ENCODE results near the gene ANAPC2.
"Not testable (repeated sequence)": the region's sequence is repeated elsewhere in the genome, so short reads cannot be mapped to it uniquely, and the experiment has no call there.

The ANAPC2 gene

DNA sequence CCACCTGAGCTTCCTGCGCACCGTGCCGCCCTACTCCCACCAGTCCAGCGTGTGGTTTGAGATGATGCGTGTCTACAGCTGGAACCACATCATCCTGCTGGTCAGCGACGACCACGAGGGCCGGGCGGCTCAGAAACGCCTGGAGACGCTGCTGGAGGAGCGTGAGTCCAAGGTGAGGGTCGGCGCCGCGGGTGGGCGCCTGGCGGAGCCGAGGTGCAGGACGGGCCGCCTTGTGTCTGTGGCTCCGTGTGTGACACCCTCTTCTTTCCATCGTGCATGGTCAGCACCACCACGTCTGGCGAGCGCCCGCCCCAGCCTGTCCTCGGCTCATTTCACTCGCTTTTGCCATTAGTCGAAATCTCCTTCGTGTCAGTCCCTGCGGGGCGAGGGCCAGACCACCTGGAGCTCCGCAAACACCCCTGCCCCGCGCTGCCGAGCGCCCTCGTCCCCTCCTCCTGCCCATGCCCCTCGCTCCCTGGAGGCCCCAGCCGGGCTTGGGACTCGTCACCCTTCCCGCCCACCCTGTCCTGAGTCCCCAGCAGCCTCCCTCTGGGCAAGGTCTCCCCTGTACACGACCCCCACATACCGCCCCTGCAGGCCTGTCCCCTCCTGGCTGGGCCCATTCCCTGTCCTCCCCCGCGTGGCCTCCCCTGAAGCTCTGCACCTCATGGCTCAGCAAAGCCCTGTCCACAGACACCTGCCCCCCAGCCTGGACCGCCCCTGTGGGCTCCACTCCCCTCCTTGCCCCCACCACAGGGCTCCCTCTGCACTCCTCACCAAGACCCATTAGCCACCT, 42.4 kb downstream of the ANAPC2 start:
- DNase-seq (ENCODE audit: low read depth) = no peak

DNA sequence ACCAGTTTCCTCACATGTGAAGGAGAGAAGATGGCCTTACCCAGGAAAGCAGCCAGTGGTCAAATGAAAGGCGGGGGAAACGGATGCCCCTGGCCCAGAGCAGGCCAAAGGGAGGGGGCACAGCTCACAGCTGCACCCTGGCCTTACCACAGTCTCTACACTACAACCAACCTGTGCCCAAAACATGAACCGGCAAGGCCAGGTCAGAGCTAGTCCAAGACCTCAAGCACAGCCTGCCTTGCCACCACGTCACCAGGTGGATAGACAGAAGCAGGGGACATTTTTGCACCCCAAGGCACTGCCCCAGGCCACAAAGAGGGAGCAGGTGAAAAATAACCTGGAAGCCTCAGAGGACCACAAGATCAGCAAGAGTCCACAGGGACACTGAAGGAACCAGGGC, 44.9 kb downstream of the ANAPC2 start:
- DNase-seq (ENCODE audit: low read depth) = no peak

DNA sequence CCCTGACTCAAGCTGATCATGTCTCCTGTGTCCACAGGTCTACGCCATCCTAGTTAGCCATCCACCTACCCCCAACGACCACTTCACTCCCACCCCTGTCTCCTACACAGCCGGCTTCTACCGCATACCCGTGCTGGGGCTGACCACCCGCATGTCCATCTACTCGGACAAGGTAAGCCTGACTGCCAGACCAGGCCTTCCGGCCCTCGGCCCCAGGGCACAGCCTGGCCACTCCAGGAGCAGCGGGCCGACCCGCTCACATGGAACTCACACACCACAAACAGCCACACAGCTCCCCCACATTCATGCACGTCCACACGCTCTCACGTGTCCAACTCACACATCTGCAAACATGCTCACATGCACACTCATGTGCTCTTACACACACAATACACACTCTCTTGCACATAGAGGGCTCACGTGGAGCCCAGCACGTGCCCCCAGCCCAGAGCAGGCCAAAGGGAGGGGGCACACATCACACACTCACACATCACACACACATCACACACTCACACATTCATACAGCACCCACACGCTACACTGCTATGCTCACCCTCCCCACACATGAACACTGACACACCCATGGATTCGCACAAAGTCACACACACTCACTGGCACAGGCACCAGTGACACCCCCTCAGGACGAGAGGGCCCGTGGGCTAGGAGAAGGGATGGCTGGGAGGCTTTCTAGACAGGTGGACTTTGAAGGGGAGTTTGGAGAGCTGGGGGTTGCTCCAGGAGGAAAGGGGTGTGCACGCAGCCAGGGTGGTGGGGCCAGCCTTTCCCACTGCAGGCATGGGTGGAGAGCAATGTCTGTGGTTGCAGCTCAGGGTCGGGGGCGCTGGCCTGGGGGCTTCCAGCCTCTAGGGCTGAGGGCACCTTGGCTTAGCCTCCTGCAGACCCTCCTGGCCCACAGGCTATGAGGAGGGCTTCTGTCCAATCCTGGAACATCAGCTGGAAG, 46.1 kb downstream of the ANAPC2 start:
- DNase-seq (ENCODE audit: low read depth) = no peak

DNA sequence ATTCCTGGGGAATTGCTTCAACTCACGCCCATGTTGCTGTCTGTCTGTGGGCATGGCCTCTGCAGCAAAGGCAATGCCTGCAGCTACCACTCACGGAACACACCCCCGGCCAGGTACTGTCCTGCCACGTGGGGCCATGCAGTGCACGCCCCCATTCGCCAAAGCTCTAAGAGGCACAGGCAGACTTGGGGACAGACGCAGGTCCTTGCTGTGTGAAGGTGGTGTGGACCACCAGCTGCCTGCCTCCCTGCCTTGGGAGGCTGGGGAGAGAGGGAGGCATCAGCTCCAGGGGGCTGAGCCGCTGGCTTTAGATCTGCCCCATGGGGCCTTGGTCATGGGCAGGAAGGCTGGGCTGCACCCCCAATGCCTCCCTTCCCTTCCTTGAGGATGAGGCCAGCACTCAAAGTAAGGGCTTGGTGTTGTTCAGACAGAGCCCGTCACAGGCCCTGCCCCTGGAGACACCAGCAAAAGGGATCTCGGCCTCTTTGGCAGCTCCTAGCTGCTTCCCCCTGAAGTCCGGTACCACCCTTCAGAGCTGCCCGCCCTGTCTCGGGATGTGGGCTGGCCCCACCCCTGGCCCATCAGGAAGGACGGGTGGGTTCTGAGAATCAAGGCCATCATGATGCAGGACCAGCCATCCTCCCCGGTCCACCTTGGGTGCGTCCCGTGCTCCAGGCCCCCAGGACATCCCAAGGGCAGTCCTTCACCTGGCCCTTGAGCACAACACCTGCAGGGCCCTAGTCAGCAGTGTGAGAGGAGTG, 47.1 kb downstream of the ANAPC2 start:
- no peak for DNase-seq (ENCODE audit: low read depth)

DNA sequence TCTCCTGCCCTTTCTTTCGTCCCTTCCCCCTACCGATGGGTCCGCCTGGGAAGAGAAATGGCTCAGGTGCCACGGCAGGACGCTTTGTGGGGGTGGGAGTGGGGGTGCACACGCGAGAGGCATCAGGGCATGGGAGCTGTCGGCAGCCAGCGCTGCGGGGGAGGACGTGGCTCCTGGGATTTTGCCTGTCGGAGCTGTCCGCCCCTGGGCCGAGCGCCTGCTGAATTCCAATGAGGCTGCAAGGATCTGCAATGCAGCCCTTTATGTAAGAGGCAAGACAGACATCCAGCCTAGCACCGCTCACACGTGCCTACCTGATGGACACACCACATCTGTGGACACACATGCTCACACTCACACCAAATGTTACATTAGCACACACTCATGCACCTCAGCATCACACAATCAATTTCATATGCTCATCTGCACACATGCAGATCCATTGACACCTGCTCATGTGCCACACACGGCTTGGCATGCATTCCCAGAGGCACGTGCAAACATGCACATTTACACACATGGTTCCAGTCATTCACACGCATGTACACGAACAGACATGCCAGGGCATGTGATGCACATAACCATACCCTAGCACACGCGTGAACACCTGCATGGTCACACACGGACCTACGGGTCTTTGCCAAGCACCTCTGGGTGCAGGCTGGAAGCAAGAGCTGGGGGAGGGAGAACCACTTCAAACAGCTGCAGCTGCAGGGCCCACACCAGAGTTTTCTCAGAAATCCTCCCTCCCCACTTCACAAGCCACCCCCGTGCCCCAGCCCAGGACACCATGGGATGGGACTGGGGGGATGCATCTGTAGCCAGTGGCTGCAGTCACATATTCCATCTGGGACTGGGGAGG, 48.0 kb downstream of the ANAPC2 start:
- DNase-seq (ENCODE audit: low read depth) = no peak

DNA sequence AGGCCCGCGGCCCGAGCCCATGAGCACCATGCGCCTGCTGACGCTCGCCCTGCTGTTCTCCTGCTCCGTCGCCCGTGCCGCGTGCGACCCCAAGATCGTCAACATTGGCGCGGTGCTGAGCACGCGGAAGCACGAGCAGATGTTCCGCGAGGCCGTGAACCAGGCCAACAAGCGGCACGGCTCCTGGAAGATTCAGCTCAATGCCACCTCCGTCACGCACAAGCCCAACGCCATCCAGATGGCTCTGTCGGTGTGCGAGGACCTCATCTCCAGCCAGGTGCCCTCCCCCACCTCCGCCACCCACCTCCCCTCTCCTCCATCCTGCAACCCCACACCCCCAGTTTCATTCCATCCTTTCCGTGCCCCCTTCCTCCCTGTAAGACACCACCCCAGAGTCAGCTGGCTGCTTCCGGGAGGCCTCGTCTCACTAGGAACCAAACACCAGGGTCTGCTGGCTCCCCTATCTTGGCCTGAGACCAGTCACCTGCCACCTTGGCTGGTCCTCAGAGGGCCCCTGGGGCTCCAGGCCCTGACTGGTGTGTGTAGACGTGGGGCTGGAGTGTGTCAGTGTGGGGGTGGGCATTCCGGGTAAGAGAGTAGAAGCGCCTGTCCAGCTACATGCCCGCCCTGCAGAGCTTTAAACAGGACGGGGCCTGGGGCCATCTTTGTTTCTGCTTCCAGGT, 48.8 kb downstream of the ANAPC2 start:
- no peak for DNase-seq (ENCODE audit: low read depth)

DNA sequence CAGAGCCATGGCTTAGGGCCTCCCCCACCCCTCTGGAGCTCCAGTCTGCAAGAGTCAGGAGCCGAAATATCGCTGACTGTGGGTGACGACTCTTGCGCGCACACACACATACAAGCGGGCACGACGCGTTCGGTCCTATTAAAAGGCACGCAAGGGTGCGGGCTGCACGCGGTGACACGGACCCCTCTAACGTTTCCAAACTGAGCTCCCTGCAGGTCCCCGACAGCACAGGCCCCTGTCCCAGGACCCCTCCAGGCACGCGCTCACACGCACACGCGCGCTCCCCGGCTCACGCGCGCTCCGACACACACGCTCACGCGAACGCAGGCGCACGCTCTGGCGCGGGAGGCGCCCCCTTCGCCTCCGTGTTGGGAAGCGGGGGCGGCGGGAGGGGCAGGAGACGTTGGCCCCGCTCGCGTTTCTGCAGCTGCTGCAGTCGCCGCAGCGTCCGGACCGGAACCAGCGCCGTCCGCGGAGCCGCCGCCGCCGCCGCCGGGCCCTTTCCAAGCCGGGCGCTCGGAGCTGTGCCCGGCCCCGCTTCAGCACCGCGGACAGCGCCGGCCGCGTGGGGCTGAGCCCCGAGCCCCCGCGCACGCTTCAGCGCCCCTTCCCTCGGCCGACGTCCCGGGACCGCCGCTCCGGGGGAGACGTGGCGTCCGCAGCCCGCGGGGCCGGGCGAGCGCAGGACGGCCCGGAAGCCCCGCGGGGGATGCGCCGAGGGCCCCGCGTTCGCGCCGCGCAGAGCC, 49.5 kb downstream of the ANAPC2 start, which contains the start of gene GRIN1:
Gene GRIN1, plus strand, starts transcription at position 433 of the 746 bp plus-strand sequence. CDS start 333 bp downstream, outside the sequence.
- no peak for DNase-seq (ENCODE audit: low read depth)

DNA sequence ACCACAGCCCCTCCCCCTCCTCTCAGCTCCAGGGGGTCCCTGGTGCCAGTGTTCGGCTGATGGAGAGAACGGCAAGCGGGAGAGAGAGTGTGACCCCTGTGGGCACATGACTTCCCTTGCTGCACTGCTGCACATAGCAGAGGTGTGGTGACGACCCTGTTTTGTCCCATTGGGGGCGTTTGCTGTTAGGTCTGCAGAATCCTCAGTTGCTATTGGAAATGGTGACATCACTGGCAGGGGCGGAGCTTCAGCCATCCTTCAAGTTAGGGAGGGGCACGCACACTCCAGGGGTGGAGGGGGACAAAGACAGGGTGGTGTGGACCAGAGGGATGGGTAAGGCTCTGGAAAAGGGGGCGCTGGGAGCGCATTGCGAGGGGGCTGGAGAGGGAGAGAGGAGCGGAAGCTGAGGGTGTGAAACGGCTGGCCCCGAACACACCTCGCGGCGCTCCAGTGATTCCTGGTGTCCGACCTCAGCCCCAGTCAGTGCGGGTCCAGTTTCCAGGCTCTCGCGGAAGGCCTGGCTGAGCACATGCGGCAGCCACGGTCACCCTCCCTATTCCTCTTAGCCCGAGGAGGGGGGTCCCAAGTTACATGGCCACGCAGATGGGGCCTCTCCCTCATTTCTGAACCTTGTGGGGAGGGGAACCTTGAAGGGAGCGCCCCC, 50.2 kb downstream of the ANAPC2 start:
- DNase-seq (ENCODE audit: low read depth) = no peak

DNA sequence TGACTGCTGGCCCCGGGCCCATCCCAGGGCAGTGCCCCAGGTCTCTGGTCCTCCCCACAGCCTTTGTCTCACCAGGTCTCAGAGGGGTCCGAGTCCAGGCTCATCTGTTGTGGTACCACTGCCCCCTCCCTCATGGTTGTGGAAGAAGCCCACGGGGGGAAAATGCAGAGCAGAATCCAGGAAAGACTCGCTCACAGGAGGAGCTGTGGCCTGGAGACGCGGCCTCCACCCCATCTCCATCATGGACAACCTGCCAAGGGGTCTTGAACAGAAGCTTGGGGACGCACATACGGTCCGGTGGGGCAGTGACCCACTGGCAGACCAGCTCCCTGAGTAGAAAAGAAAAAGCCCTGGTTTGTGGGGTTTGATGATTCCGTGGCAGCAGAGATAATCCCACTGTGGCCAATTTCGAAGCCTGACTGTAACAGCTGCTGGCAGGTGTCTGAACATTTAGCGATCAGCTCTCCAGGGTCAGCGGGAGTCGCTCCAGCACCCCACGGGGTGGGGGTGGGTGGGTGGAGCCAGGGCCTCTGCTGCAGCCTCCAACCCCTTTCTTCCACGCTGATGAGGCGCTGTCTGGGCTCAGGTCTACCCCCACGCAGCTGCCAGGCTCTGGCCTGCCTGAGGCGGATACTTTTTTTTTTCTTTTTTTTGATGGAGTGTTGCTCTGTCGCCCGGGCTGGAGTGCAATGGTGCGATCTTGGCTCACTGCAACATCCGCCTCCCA, 51.3 kb downstream of the ANAPC2 start:
- no peak for DNase-seq (ENCODE audit: low read depth)

DNA sequence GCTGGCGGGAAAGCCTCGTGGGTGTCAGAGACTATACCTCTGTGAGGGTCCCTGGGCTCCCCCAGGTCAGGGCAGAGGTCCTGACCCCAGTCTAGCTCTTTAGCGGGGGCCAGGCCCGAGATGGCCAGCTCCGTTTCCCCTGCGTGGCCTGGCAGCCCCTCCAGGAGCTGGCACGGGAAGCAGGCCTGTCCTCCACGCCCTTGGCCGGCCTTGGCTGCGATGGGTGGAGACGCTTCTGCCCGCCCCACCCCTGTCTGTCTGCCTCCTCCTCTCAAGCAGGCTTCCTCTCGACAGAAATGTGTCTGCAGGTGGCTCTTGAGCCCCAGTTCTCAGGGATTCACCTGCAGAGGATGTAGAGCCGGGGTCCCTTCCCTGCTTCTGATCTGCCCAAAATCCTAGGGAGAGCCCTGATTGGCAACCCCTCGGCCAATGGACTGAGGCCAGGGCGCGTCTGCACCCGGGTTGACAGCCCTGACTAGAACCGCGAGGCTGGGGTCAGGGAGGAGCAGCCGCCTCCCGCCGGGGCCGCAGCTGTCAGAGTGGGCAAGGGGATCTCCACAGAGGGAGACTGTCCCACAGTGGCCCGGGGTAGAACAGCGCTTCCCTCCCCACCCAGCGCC, 52.0 kb downstream of the ANAPC2 start:
- no peak for DNase-seq (ENCODE audit: low read depth)

DNA sequence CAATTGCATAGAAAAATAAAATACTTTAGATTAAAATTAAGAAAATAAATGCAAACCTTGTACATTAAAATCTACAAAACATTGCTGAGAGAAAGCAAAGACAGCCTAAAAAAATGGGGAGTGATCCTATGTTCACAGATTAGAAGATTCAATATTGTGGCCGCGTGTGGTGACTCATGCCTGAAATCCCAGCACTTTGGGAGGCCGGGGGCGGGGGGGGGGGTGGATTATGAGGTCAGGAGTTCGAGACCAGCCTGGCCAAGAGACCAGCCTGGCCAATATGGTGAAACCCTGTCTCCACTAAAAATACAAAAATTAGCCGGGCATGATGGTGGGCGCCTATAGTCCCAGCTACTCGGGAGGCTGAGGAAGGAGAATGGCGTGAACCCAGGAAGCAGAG, 53.2 kb downstream of the ANAPC2 start:
- not testable (repeated sequence) for DNase-seq (ENCODE audit: low read depth)

DNA sequence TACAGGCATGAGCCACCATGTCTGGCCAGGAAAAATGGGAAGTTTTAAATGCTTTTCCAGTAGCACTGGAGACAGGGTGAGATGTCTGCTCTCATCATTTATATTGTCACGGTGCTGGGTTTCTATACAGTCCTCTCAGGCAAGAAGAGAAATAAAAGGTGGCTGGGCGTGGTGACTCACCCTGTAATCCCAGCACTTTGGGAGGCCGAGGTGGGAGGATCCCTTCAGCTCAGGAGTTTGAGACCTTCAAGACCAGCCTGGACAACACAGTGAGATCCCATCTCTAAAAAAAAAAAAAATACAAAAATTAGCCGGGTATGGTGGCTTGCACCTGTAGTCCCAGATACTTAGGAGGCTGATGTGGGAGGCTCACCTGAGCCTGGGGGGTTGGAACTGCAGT, 54.2 kb downstream of the ANAPC2 start:
- no peak for DNase-seq (ENCODE audit: low read depth)

DNA sequence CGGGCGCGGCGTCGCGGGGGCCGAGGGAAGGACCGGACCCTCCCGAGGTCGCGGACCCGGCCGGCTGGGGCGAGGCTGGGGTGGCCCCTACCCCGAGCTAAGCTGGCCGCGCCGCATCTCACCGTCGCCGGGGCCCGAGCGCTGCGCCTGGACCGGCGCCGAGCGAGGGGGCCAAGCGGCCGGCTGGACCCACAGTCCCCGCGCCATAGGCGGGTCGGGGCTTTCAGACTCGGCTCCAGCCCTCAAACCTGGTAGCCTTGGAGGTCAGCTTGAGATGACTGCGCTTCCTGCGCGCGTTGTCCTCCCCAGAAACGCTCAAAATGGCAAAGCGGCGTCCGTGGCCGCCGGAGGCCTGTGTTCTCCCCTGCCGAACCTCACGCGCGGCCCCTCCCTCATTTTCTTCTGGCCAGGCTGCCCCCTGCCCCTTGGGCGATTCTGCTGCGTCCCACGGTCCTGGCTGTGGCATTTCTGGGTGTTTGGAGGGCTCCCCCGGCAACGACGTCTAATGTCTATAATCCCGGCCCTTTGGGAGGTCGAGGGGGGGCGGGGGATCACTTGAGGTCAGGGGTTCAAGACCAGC, 58.1 kb downstream of the ANAPC2 start:
- no peak for DNase-seq (ENCODE audit: low read depth)

DNA sequence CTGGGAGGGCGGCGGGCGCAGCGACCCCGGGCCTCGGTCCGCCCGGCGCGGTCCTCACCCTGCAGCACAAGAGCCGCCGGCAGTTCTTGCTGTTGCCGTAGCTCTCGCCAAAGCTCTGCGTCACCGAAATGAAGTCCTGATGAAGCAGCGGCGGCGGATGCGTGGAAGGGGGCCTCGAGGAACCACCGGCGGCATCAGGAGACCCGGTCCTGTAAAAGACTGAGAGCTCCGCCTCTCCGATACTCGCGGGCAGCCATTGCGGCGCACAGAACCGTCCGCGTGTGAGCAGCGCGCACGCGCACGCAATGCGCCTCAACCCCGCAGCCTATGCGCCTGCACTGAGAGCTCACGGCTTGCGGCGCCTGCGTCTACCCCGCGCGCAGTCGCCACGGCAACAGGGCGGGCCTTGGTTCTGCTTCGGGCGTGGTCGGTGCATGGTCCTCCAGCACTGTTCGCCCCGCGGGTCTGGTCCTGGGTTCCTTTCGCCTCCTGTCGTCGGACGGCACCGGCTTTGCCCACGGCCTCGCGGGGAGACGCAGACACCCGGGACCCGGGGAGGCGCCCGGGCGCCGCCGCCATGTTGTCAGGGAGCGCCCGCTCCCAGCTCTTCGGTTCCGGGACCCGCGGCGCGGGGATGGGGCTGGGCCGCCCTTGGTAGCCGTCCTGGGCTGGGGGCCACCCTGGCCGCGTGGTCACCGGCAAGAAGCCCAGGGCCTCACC, 58.7 kb downstream of the ANAPC2 start:
- DNase-seq (ENCODE audit: low read depth) = peak; percentile 86

DNA sequence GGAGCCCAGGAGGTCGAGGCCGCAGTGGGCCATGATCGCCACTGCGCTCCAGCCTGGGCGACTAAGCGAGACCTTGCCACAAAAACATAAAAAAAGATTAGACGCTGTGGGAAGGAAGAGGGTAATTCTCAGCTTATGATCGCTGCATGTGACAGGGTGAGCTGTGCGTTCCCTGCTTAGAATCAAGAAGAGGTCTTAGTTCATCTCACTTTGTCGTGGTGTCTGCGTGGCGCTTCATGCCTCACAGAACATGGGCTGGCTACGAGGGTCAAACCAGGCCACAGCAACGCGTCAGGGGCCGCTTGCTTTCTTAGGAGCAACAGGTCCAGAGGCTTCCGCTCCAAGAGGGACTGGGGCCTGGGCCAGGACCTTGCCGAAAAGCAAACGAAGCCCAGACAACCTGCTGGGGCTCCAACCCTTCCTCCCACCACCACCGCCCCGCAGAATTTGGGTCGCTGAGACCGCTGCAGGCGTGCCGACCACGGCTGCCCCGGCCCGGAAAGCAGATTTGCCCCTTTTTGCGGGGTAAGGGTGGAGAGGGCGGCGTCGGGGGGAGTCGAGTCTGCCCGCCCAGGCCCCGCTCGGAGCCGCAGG, 59.4 kb downstream of the ANAPC2 start:
- DNase-seq (ENCODE audit: low read depth) = no peak

DNA sequence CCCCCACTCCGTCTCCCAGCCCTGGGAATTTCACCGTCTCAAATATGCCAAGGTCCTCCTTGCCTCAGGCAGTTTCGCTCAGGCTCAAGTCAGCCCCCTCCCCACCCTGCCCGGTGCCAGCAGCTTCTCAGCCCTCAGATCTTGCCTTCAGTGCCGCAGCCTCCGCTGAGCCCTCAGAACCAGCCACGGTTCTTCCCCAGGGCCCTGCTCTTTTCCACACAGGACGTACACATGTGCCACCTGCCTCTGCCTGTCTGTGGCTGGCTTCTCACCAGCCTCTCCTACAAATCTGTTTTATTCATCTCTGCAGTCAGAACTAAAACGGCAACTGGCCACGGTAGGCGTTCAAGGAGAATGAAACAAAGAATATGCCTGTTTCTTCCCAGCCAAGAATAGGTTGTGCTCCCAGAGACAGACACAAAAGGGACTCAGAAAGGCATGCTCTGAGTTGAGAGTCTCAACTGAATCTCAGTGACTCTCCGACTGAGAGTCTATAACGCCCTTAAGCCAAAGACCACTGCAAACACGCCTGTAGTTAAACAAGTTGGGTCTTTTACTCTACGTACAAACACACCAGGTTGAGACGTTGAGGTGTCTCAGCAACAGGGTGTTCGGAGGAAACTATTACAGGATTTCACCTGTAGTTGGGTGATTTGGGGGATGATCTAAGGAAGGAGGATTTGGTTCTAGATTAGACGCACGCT, 60.0 kb downstream of the ANAPC2 start:
- DNase-seq (ENCODE audit: low read depth) = no peak

All from stimulated activated CD8-positive, alpha-beta memory T cell treated with anti-CD3 and anti-CD28 coated beads, Interleukin-12 subunit alpha, Interleukin-12 subunit beta, amount 100 ng/mL, for 4 hours (primary cell).